PC-9 (cell line): ENCODE data around the gene INO80. TPM values are rescaled to one million over a fixed set of nuclear protein-coding genes. Genes with fewer than 3 reads are reported as not detected.

ENCODE experiments used
- BruUV-seq: library from RNA; stranded (reverse); fragments of 400-500 nt; replicated peaks from 2 replicates; lab custom pipeline; 2021; lab: Mats Ljungman, UMichigan
- CTCF ChIA-PET: fragments of 300-600 bp; sonication (Branson Sonifier 250); formaldehyde crosslinking; loops from one replicate; lab custom pipeline; 2022; ENCODE audit warnings: antibody characterized with exemption; lab: Charles Lee
- POLR2A ChIA-PET: fragments of 300-600 bp; sonication (Branson Sonifier 250); formaldehyde crosslinking; loops from one replicate; lab custom pipeline; 2022; ENCODE audit warnings: antibody characterized with exemption; ENCODE audit not compliant: unreplicated experiment; lab: Charles Lee
- DNase-seq, 2 experiments: peaks; one replicate each; pipeline versions ENCODE4 v3.0.0 to v3.0.0-alpha.2; 2015 to 2022; ENCODE audit warnings: mixed read lengths in 1 of 2
- H2AFZ ChIP-seq: fragments of 200-600 bp; sonication (generic); 2 replicates; pipeline ENCODE4 v1.8.1; 2017; ENCODE audit warnings: antibody characterized with exemption
- H3F3A ChIP-seq: fragments of 200-600 bp; sonication (generic); 2 replicates; pipeline ENCODE4 v1.8.1; 2017; ENCODE audit warnings: antibody characterized with exemption, mild to moderate bottlenecking, low read depth; ENCODE audit not compliant: insufficient read depth
- H3K27ac ChIP-seq: fragments of 200-600 bp; sonication (generic); 2 replicates; pipeline ENCODE4 v1.6.1; 2016; ENCODE audit warnings: mixed run types
- H3K27me3 ChIP-seq: fragments of 200-600 bp; sonication (generic); 2 replicates; pipeline ENCODE4 v1.6.1; 2016; ENCODE audit warnings: low read depth, mixed run types; ENCODE audit not compliant: insufficient read depth
- H3K36me3 ChIP-seq: fragments of 200-600 bp; sonication (generic); 2 replicates; pipeline ENCODE4 v1.6.1; 2016; ENCODE audit warnings: low read depth, mixed run types
- H3K4me1 ChIP-seq: fragments of 200-600 bp; sonication (generic); replicated peaks from 2 replicates; pipeline ENCODE4 v1.6.1; 2016; ENCODE audit warnings: mixed run types; ENCODE audit not compliant: insufficient read depth
- H3K4me2 ChIP-seq: fragments of 200-600 bp; sonication (generic); 2 replicates; pipeline ENCODE4 v1.6.1; 2017; ENCODE audit warnings: mixed run types
- H3K4me3 ChIP-seq: fragments of 200-600 bp; sonication (generic); 2 replicates; pipeline ENCODE4 v1.6.1; 2016; ENCODE audit warnings: mixed run types
- H3K79me2 ChIP-seq: fragments of 200-600 bp; sonication (generic); 2 replicates; pipeline ENCODE4 v1.6.1; 2017; ENCODE audit warnings: low read depth, mixed run types
- H3K9me2 ChIP-seq: fragments of 200-600 bp; sonication (generic); 2 replicates; pipeline ENCODE4 v1.8.1; 2017; ENCODE audit warnings: mild to moderate bottlenecking; ENCODE audit not compliant: insufficient read depth
- H3K9me3 ChIP-seq: fragments of 200-600 bp; sonication (generic); 2 replicates; pipeline ENCODE4 v1.8.1; 2016; ENCODE audit warnings: low read depth; ENCODE audit not compliant: insufficient read depth
- H4K20me1 ChIP-seq: fragments of 200-600 bp; sonication (generic); 2 replicates; pipeline ENCODE4 v1.8.1; 2017; ENCODE audit not compliant: insufficient read depth
- CTCF ChIP-seq: fragments of 200-600 bp; sonication (generic); conservative IDR thresholded peaks from 2 replicates; pipeline ENCODE4 v1.6.1; 2017; ENCODE audit warnings: mixed run types, antibody characterized with exemption, mild to moderate bottlenecking, moderate library complexity
- EZH2 ChIP-seq: fragments of 200-600 bp; sonication (generic); IDR thresholded peaks from 2 replicates; pipeline ENCODE4 v1.8.0; 2017; ENCODE audit warnings: antibody characterized with exemption, low read depth
- intact Hi-C: fragments of 100-400 bp; cut with micrococcal nuclease; formaldehyde crosslinking; loops from one replicate; pipeline ENCODE4 v1.10.0; 2022; ENCODE audit not compliant: unreplicated experiment
- total RNA-seq: library from RNA; stranded (reverse); gene quantifications from 2 replicates; pipeline ENCODE4 v1.2.3, GENCODE V29; 2021

The INO80 gene
- total RNA-seq, 1 experiment from 2014 or later: 18.8 TPM

- Histone ChIP-seq H3K9me2 (no peaks in the 10 kb centered on the region), H3K4me1 (0 out of 2 replicates have a peak, but pooled peaks cover 6% of the 10 kb centered on the region), H3K9me3 (no peaks in the 10 kb centered on the region), H3K27me3 (no peaks in the 10 kb centered on the region), H4K20me1 (no peaks in the 10 kb centered on the region), H3K4me3 (no peak overlapping the region), H2AFZ (no peak overlapping the region), H3K36me3 (no peaks in the 10 kb centered on the region), H3F3A (no peaks in the 10 kb centered on the region), H3K79me2 (no peaks in the 10 kb centered on the region), H3K27ac (no peak overlapping the region), H3K4me2 (no peak overlapping the region)
- ChIA-PET CTCF (no interaction called here), POLR2A (no interaction called here)
- no TSS peak for BruUV-seq
- no peak for DNase-seq
- intact Hi-C loops: no loop called here
- TF ChIP-seq CTCF (no peak), EZH2 (no peak)
Observed at GRCh38 chr15:40944510-40945296, 171.4 kb downstream of the INO80 start.

- Histone ChIP-seq H3K4me1 (0 out of 2 replicates have a peak, but pooled peaks cover 6% of the 10 kb centered on the region), H3K4me3 (no peak overlapping the region), H3K9me3 (no peaks in the 10 kb centered on the region), H3K4me2 (no peak overlapping the region), H3F3A (no peaks in the 10 kb centered on the region), H3K79me2 (no peaks in the 10 kb centered on the region), H4K20me1 (no peaks in the 10 kb centered on the region), H3K9me2 (no peaks in the 10 kb centered on the region), H3K36me3 (no peaks in the 10 kb centered on the region), H3K27ac (no peak overlapping the region), H3K27me3 (no peaks in the 10 kb centered on the region), H2AFZ (no peak overlapping the region)
- no peak for TF ChIP-seq EZH2
- no peak for TF ChIP-seq CTCF
- no peak for DNase-seq
- BruUV-seq: no TSS peak
- POLR2A ChIA-PET: no interaction called here
- intact Hi-C loops: no loop called here
- CTCF ChIA-PET: no interaction called here
Observed at GRCh38 chr15:40943764-40944365, 172.2 kb downstream of the INO80 start.

- no peaks in the 10 kb centered on the region for H3K27me3 ChIP-seq
- H3K9me3 ChIP-seq: no peaks in the 10 kb centered on the region
- ChIA-PET CTCF (interaction anchor here (1.7 kb wide), 1 partner anchor 76 kb away, joined by 10 read pairs; no protein-coding TSS in a partner anchor), POLR2A (no interaction called here)
- no peaks in the 10 kb centered on the region for H3K36me3 ChIP-seq
- no peak for DNase-seq
- no peak overlapping the region for H2AFZ ChIP-seq
- no peak overlapping the region for H3K4me3 ChIP-seq
- H3K27ac ChIP-seq: no peak overlapping the region
- 0 out of 2 replicates have a peak, but pooled peaks cover 6% of the 10 kb centered on the region for H3K4me1 ChIP-seq
- H4K20me1 ChIP-seq: no peaks in the 10 kb centered on the region
- BruUV-seq: TSS peak; percentile 58
- peak overlapping the region; percentile 68; the same call in 1 of the 2 replicates for H3K4me2 ChIP-seq
- no peaks in the 10 kb centered on the region for H3F3A ChIP-seq
- H3K79me2 ChIP-seq: no peaks in the 10 kb centered on the region
- no peaks in the 10 kb centered on the region for H3K9me2 ChIP-seq
- intact Hi-C loops: no loop called here
- TF ChIP-seq EZH2 (no peak), CTCF (no peak)
Observed at GRCh38 chr15:40942878-40943277, 173.2 kb downstream of the INO80 start.
